Uterus (tissue), 2 donors: ENCODE results near the gene DAPK2.

Source experiments
- CTCF ChIP-seq, 4 experiments: fragments of 200-600 bp in 2 of 4; fragments of 450-650 bp in 2 of 4; sonication (generic) in 2 of 4; IDR thresholded peaks; one replicate each; pipeline ENCODE4 v1.5.1; 2016 to 2019; ENCODE audit warnings: antibody characterized with exemption in 4 of 4, mild to moderate bottlenecking in 2 of 4, moderate library complexity in 1 of 4
- POLR2A ChIP-seq, 2 donors: fragments of 450-650 bp; IDR thresholded peaks; one replicate each; pipeline ENCODE4 v1.6.1; 2016; ENCODE audit warnings: antibody characterized with exemption in 2 of 2, mild to moderate bottlenecking in 1 of 2, moderate library complexity in 1 of 2

GRCh38 chr15:64017082-64017588, 29.1 kb downstream of the DAPK2 start:
- TF ChIP-seq CTCF (IDR thresholded peaks at IDR 0.05) = no peak
- TF ChIP-seq POLR2A (IDR thresholded peaks at IDR 0.05) = no peak
